ENCODE measurements around the gene MSANTD1.

DNA sequence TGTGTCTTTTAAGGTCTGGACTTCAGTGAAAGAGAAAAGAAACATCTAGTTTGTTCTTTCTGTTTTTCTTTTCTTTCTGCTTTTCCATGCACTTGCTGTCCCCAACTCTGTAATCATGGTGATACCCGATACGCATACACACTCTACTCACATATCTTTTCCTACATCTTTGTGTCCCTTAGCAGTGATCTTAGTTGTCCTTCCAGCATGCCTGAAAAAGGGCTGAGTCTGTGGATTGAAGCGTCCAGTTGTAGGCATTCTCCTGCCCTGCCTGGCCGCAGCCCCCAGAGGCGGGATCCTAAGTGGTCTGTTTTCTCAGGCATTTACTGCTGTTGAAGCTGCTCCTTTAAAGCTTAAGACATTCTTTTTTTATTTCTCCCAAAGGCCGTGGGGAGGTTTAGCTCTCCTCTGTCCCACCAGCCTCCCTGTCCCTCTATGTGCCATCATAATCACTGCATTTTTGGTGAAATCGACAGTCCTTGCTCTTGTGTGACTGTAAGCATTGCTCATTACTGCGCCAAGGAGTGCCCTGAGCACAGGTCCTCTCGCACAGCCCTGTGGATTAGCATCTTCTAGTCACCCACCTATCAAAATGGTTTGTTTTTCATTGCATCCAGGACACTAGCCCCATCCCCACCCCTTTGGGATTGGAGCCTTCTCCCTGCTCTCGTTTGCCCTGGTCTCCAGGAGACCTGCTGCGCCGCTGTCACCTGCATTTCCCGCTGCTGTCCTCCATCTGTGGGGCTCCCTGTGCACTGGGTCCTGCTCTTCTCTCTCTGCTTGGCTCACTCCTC, 48.3 kb downstream of the MSANTD1 start:
- TF ChIP-seq EZH2 (IDR thresholded peaks at IDR 0.05; ENCODE audit: borderline replicate concordance, insufficient read depth, low read length, poor library complexity, severe bottlenecking) (no peak), CTCF (IDR thresholded peaks at IDR 0.05; ENCODE audit: poor library complexity, severe bottlenecking) (no peak), POLR2AphosphoS5 (IDR thresholded peaks at IDR 0.05) (no peak), MXI1 (conservative IDR thresholded peaks at IDR 0.05; ENCODE audit: poor library complexity, severe bottlenecking) (no peak), EP300 (conservative IDR thresholded peaks at IDR 0.05; ENCODE audit: poor library complexity, severe bottlenecking) (no peak), TAF1 (IDR thresholded peaks at IDR 0.05; ENCODE audit: low read depth) (no peak), SMC3 (conservative IDR thresholded peaks at IDR 0.05; ENCODE audit: poor library complexity) (no peak)
- TF ChIP-seq, protein P1, sequence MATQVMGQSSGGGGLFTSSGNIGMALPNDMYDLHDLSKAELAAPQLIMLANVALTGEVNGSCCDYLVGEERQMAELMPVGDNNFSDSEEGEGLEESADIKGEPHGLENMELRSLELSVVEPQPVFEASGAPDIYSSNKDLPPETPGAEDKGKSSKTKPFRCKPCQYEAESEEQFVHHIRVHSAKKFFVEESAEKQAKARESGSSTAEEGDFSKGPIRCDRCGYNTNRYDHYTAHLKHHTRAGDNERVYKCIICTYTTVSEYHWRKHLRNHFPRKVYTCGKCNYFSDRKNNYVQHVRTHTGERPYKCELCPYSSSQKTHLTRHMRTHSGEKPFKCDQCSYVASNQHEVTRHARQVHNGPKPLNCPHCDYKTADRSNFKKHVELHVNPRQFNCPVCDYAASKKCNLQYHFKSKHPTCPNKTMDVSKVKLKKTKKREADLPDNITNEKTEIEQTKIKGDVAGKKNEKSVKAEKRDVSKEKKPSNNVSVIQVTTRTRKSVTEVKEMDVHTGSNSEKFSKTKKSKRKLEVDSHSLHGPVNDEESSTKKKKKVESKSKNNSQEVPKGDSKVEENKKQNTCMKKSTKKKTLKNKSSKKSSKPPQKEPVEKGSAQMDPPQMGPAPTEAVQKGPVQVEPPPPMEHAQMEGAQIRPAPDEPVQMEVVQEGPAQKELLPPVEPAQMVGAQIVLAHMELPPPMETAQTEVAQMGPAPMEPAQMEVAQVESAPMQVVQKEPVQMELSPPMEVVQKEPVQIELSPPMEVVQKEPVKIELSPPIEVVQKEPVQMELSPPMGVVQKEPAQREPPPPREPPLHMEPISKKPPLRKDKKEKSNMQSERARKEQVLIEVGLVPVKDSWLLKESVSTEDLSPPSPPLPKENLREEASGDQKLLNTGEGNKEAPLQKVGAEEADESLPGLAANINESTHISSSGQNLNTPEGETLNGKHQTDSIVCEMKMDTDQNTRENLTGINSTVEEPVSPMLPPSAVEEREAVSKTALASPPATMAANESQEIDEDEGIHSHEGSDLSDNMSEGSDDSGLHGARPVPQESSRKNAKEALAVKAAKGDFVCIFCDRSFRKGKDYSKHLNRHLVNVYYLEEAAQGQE (IDR thresholded peaks at IDR 0.05; ENCODE audit: borderline replicate concordance), result no peak

Data from neural cell (in vitro differentiated cells).